ENCODE measurements around the gene SEC24D.

The SEC24D gene

DNA sequence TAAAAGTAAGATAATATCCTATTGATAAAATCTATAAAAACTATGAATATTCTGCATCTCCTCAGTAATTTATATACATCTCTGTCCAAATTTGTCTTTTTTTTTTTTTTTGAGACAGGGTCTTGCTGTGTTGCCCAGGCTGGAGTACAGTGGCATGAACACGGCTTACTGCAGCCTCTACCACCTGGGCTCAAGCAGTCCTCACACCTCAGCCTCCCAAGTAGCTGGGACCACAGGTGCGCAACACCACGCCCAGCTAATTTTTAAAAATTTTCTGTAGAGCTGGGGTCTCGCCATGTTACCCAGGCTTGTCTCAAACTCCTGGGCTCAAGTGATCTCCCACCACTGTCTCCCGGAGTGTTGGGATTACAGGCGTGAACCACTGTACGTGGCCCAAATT, 12.3 kb upstream of the SEC24D start:
- Histone ChIP-seq H3K27me3 (ENCODE audit: low read length) (no peaks in the 10 kb centered on the region), H3K79me2 (ENCODE audit: insufficient read depth, low read length) (no peaks in the 10 kb centered on the region), H3K9ac (ENCODE audit: low read length) (no peak overlapping the region), H3K9me2 (replicated peaks; ENCODE audit: insufficient read depth, low read length) (no peaks in the 10 kb centered on the region), H2AFZ (ENCODE audit: low read depth, low read length, severe bottlenecking) (no peak overlapping the region), H3K36me3 (ENCODE audit: low read length) (no peaks in the 10 kb centered on the region), H3F3A (ENCODE audit: insufficient read depth) (no peaks in the 10 kb centered on the region), H4K20me1 (ENCODE audit: low read depth, low read length) (no peaks in the 10 kb centered on the region), H3K4me2 (ENCODE audit: low read depth, low read length, poor library complexity, severe bottlenecking) (no peak overlapping the region), H3K9me3 (ENCODE audit: insufficient read depth, low read length) (no peaks in the 10 kb centered on the region), H3K27ac (ENCODE audit: low read depth, low read length) (no peak overlapping the region), H3K4me3 (ENCODE audit: insufficient read depth, low read length, poor library complexity, severe bottlenecking) (no peak overlapping the region)
- no peak for TF ChIP-seq EZH2phosphoT487 (conservative IDR thresholded peaks at IDR 0.05; ENCODE audit: low read length)
- TF ChIP-seq, protein P1, sequence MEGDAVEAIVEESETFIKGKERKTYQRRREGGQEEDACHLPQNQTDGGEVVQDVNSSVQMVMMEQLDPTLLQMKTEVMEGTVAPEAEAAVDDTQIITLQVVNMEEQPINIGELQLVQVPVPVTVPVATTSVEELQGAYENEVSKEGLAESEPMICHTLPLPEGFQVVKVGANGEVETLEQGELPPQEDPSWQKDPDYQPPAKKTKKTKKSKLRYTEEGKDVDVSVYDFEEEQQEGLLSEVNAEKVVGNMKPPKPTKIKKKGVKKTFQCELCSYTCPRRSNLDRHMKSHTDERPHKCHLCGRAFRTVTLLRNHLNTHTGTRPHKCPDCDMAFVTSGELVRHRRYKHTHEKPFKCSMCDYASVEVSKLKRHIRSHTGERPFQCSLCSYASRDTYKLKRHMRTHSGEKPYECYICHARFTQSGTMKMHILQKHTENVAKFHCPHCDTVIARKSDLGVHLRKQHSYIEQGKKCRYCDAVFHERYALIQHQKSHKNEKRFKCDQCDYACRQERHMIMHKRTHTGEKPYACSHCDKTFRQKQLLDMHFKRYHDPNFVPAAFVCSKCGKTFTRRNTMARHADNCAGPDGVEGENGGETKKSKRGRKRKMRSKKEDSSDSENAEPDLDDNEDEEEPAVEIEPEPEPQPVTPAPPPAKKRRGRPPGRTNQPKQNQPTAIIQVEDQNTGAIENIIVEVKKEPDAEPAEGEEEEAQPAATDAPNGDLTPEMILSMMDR (IDR thresholded peaks at IDR 0.05; ENCODE audit: insufficient read depth, low read length, poor library complexity, severe bottlenecking), result no peak

DNA sequence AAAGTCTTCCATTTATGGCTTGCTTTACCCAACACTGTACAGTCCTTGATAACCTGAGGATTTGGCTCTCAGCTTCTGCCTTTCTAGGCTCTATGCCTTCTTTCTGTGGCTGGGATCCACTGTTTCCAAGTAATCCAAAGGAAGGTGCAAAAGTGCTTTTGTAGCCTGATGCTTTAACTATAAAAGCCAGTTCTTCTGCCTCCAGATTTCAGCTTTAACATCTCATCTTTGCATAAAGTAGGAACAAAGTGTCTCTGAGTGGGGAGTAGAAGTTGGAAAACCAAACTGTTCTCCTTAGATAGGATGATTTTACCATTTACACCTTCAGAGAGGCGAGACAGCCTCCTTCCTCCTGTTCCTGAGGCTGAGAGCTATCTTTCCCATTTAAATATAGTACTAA, 11.1 kb upstream of the SEC24D start:
- H3K27ac ChIP-seq (ENCODE audit: low read depth, low read length), result no peak overlapping the region
- no peak overlapping the region for H3K4me3 ChIP-seq (ENCODE audit: insufficient read depth, low read length, poor library complexity, severe bottlenecking)

DNA sequence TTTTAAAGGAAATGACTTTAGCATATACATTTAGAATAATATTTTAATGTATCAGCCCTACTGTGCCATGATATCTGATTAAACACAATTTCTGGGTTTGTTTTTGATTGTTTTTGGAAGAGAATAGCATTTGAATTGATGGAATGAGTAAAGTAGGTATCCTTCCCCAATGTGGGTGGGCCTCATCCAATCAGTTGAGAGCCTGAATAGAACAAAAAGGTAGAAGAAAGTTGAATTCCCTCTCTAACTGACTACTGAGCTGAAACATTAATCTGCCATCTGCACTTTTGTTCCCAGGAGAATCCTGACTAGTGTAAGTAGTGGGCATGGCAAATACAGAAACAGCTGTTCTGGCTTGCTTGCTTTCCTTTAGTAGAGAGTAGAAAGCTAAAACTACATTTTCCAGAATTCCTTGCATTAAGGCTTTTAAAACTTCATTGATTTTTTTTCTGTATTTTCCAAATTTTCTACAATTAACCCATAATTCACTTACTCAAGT, 9.7 kb upstream of the SEC24D start:
- TF ChIP-seq, protein P1 (IDR thresholded peaks at IDR 0.05; ENCODE audit: insufficient read depth, low read length, poor library complexity, severe bottlenecking), result no peak
- TF ChIP-seq EZH2phosphoT487 (conservative IDR thresholded peaks at IDR 0.05; ENCODE audit: low read length), result no peak
- no peaks in the 10 kb centered on the region for H3K36me3 ChIP-seq (ENCODE audit: low read length)
- H2AFZ ChIP-seq (ENCODE audit: low read depth, low read length, severe bottlenecking), result no peak overlapping the region
- no peak overlapping the region for H3K9ac ChIP-seq (ENCODE audit: low read length)
- H3K4me3 ChIP-seq (ENCODE audit: insufficient read depth, low read length, poor library complexity, severe bottlenecking), result no peak overlapping the region
- H3K4me2 ChIP-seq (ENCODE audit: low read depth, low read length, poor library complexity, severe bottlenecking), result no peak overlapping the region
- H3K79me2 ChIP-seq (ENCODE audit: insufficient read depth, low read length), result no peaks in the 10 kb centered on the region
- H3K27ac ChIP-seq (ENCODE audit: low read depth, low read length), result no peak overlapping the region
- no peaks in the 10 kb centered on the region for H3K27me3 ChIP-seq (ENCODE audit: low read length)
- H4K20me1 ChIP-seq (ENCODE audit: low read depth, low read length), result no peaks in the 10 kb centered on the region
- no peaks in the 10 kb centered on the region for H3K9me3 ChIP-seq (ENCODE audit: insufficient read depth, low read length)
- no peaks in the 10 kb centered on the region for H3F3A ChIP-seq (ENCODE audit: insufficient read depth)
- no peaks in the 10 kb centered on the region for H3K9me2 ChIP-seq (replicated peaks; ENCODE audit: insufficient read depth, low read length)

More for the DNA sequence above, 11.1 kb upstream of the SEC24D start:
- H2AFZ ChIP-seq (ENCODE audit: low read depth, low read length, severe bottlenecking), result no peak overlapping the region
- H4K20me1 ChIP-seq (ENCODE audit: low read depth, low read length), result no peaks in the 10 kb centered on the region
- H3K9me3 ChIP-seq (ENCODE audit: insufficient read depth, low read length), result no peaks in the 10 kb centered on the region
- H3K79me2 ChIP-seq (ENCODE audit: insufficient read depth, low read length), result no peaks in the 10 kb centered on the region
- no peaks in the 10 kb centered on the region for H3K36me3 ChIP-seq (ENCODE audit: low read length)
- no peak overlapping the region for H3K4me2 ChIP-seq (ENCODE audit: low read depth, low read length, poor library complexity, severe bottlenecking)
- H3F3A ChIP-seq (ENCODE audit: insufficient read depth), result no peaks in the 10 kb centered on the region
- no peaks in the 10 kb centered on the region for H3K9me2 ChIP-seq (replicated peaks; ENCODE audit: insufficient read depth, low read length)
- TF ChIP-seq EZH2phosphoT487 (conservative IDR thresholded peaks at IDR 0.05; ENCODE audit: low read length), result no peak
- TF ChIP-seq, protein P1 (IDR thresholded peaks at IDR 0.05; ENCODE audit: insufficient read depth, low read length, poor library complexity, severe bottlenecking), result no peak
- no peak overlapping the region for H3K9ac ChIP-seq (ENCODE audit: low read length)
- no peaks in the 10 kb centered on the region for H3K27me3 ChIP-seq (ENCODE audit: low read length)

Data from SU-DHL-6 (cell line).